HFFc6 (cell line): ENCODE measurements around the gene YIF1B. TPM values are rescaled to one million over a fixed set of nuclear protein-coding genes. Genes with fewer than 3 reads are reported as not detected.
"Not testable (repeated sequence)": the region's sequence is repeated elsewhere in the genome, so short reads cannot be mapped to it uniquely, and the experiment has no call there.

ENCODE experiments used
- DNase-seq: peaks from one replicate; pipeline ENCODE4 v3.0.0-alpha.2; 2018
- H3K27ac Mint-ChIP-seq: 2 replicates; pipeline ENCODE4 v1.8.0; 2020; ENCODE audit warnings: mild to moderate bottlenecking, mixed read lengths
- H3K27me3 Mint-ChIP-seq: 2 replicates; pipeline ENCODE4 v1.8.0; 2021; ENCODE audit warnings: mild to moderate bottlenecking, moderate library complexity, mixed read lengths; ENCODE audit not compliant: insufficient read depth
- H3K36me3 Mint-ChIP-seq: 2 replicates; pipeline ENCODE4 v1.8.0; 2021; ENCODE audit warnings: low read depth, mixed read lengths
- H3K4me1 Mint-ChIP-seq: 2 replicates; pipeline ENCODE4 v1.8.0; 2020; ENCODE audit warnings: low read depth, mixed read lengths
- H3K4me3 Mint-ChIP-seq: 2 replicates; pipeline ENCODE4 v1.8.0; 2020; ENCODE audit warnings: mild to moderate bottlenecking, moderate library complexity, mixed read lengths
- H3K9me3 Mint-ChIP-seq: 2 replicates; pipeline ENCODE4 v1.8.0; 2020; ENCODE audit warnings: mild to moderate bottlenecking, mixed read lengths
- CTCF ChIP-seq: fragments of 200-600 bp; sonication (generic); IDR thresholded peaks from 2 replicates; pipeline ENCODE4 v1.5.0; 2021; ENCODE audit warnings: antibody characterized with exemption, mild to moderate bottlenecking
- total RNA-seq, 6 experiments: library from RNA; stranded (reverse); fragmentation: NEBNext Ultra II Directional; extraction: Animal tissue kit (Norgen Biotek cat#: 25700); gene quantifications; 2 replicates in 1 of 6; 3 replicates in 5 of 6; pipeline ENCODE4 v1.2.3, GENCODE V29; 2021

Gene YIF1B
- total RNA-seq, 6 experiments from 2014 or later: 80.8 to 98.5 (median 86.6) TPM

- Mint-ChIP-seq H3K27ac (no peak overlapping the region), H3K9me3 (no peaks in the 10 kb centered on the region), H3K36me3 (no peaks in the 10 kb centered on the region), H3K4me1 (peaks cover 50% of the 10 kb centered on the region), H3K4me3 (no peak overlapping the region), H3K27me3 (peaks cover 5% of the 10 kb centered on the region; the same call in 1 of the 2 replicates)
- no peak for DNase-seq
- no peak for TF ChIP-seq CTCF
These were observed 49.8 kb downstream of the YIF1B start for GRCh38 chr19:38265921-38266429.

GRCh38 chr19:38265213-38265861 lies 50.4 kb downstream of the YIF1B start:
- H3K9me3 Mint-ChIP-seq: no peaks in the 10 kb centered on the region
- H3K27ac Mint-ChIP-seq: no peak overlapping the region
- peak overlapping the region; percentile 55; the same call in 1 of the 2 replicates for H3K4me3 Mint-ChIP-seq
- TF ChIP-seq CTCF: no peak
- H3K4me1 Mint-ChIP-seq: peaks cover 44% of the 10 kb centered on the region
- H3K36me3 Mint-ChIP-seq: no peaks in the 10 kb centered on the region
- H3K27me3 Mint-ChIP-seq: peaks cover 5% of the 10 kb centered on the region; the same call in 1 of the 2 replicates
- DNase-seq: no peak

GRCh38 chr19:38264486-38265212 lies 51.1 kb downstream of the YIF1B start, which contains the start of gene SPINT2:
Gene SPINT2 (plus strand): TSS chr19:38264573. CDS start chr19:38264893, 320 bp downstream.
- H3K27me3 Mint-ChIP-seq: peaks cover 5% of the 10 kb centered on the region; the same call in 1 of the 2 replicates
- TF ChIP-seq CTCF: no peak
- no peaks in the 10 kb centered on the region for H3K36me3 Mint-ChIP-seq
- DNase-seq: no peak
- H3K4me1 Mint-ChIP-seq: peaks cover 37% of the 10 kb centered on the region
- H3K9me3 Mint-ChIP-seq: no peaks in the 10 kb centered on the region
- H3K27ac Mint-ChIP-seq: peak within 1 kb of the TSS; percentile 76
- peak within 1 kb of the TSS; percentile 84 for H3K4me3 Mint-ChIP-seq

GRCh38 chr19:38263689-38264485 lies 51.9 kb downstream of the YIF1B start:
- TF ChIP-seq CTCF: no peak
- H3K27ac Mint-ChIP-seq: peak overlapping the region; percentile 76
- peak; percentile 69 for DNase-seq
- H3K4me1 Mint-ChIP-seq: peaks cover 37% of the 10 kb centered on the region
- H3K27me3 Mint-ChIP-seq: peaks cover 5% of the 10 kb centered on the region; the same call in 1 of the 2 replicates
- H3K4me3 Mint-ChIP-seq: peak overlapping the region; percentile 84
- no peaks in the 10 kb centered on the region for H3K36me3 Mint-ChIP-seq
- no peaks in the 10 kb centered on the region for H3K9me3 Mint-ChIP-seq

- no peak overlapping the region for H3K27ac Mint-ChIP-seq
- H3K4me1 Mint-ChIP-seq: peaks cover 31% of the 10 kb centered on the region
- H3K9me3 Mint-ChIP-seq: no peaks in the 10 kb centered on the region
- no peak overlapping the region for H3K4me3 Mint-ChIP-seq
- peaks cover 5% of the 10 kb centered on the region; the same call in 1 of the 2 replicates for H3K27me3 Mint-ChIP-seq
- no peaks in the 10 kb centered on the region for H3K36me3 Mint-ChIP-seq
- DNase-seq: no peak
- no peak for TF ChIP-seq CTCF
These were observed 53.0 kb downstream of the YIF1B start for GRCh38 chr19:38262585-38263268.

GRCh38 chr19:38261942-38262341 lies 53.8 kb downstream of the YIF1B start:
- H3K4me1 Mint-ChIP-seq: peaks cover 24% of the 10 kb centered on the region
- not testable (repeated sequence) for H3K27ac Mint-ChIP-seq, H3K27me3 Mint-ChIP-seq, H3K9me3 Mint-ChIP-seq, DNase-seq, H3K36me3 Mint-ChIP-seq, H3K4me3 Mint-ChIP-seq
